Measurements from ENCODE around the gene KLB.

The KLB gene

DNA sequence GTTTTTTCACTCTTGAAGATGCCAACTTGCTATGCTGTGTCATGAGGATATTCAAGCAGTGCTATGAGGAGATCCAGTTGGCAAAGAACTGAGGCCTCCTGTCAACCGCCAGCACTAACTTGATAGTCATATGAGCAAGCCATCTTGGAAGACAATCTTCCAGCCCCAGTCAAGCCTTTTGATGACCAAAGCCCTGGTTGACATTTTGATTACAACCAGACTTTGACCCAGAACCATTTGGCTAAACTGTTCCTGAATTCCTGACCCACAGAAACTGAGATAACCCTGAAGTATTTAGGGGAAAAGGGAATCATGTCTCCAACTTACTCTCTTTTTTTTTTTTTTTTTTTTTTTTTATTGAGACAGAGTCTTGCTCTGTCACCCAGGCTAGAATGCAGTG lies 87.6 kb downstream of the KLB start:
- TF ChIP-seq, protein P1, sequence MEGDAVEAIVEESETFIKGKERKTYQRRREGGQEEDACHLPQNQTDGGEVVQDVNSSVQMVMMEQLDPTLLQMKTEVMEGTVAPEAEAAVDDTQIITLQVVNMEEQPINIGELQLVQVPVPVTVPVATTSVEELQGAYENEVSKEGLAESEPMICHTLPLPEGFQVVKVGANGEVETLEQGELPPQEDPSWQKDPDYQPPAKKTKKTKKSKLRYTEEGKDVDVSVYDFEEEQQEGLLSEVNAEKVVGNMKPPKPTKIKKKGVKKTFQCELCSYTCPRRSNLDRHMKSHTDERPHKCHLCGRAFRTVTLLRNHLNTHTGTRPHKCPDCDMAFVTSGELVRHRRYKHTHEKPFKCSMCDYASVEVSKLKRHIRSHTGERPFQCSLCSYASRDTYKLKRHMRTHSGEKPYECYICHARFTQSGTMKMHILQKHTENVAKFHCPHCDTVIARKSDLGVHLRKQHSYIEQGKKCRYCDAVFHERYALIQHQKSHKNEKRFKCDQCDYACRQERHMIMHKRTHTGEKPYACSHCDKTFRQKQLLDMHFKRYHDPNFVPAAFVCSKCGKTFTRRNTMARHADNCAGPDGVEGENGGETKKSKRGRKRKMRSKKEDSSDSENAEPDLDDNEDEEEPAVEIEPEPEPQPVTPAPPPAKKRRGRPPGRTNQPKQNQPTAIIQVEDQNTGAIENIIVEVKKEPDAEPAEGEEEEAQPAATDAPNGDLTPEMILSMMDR (IDR thresholded peaks at IDR 0.05; ENCODE audit: control insufficient read depth, insufficient read depth, low read depth, low read length, missing control alignments) = no peak
- H3K4me3 ChIP-seq (ENCODE audit: control insufficient read depth, low read depth, low read length) = no peak overlapping the region
- DNase-seq (ENCODE audit: low read depth) = no peak

DNA sequence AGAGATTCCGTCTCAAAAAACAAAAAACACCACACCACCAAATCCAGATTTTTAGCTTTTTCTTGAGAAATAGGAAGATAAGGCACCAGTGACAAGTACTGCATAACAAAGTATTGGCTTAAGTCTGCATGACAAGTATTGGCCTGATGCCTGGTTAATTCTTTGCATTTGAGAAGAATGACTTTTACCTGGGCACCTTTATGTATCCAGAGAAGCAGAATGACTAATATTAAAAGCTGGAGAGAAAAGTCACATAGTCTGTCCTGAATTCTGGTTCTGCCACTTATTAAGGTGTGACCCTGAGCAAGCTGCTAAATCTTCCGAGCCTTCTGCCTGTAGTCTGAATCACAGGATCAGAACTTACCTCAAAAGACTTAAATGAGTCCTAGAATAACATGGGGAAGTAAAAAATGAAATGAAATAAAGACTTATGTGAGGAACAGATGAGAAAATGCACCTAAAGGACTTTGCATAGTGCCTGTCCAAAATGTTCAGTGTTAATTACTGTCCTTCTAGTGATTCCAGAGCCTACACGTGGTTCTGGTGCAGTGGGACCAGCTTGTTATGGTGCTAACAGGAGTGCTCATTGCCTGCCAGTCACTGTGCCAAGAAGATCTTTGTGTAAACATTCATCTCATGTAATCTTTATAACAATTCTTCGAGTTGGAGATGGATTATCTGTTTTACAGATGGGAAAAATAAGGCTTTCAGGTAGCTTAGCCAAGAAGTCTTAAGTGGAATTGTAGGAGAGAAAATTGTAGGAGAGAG lies 88.9 kb downstream of the KLB start:
- no peak overlapping the region for H3K4me3 ChIP-seq (ENCODE audit: control insufficient read depth, low read depth, low read length)
- TF ChIP-seq, protein P1 (IDR thresholded peaks at IDR 0.05; ENCODE audit: control insufficient read depth, insufficient read depth, low read depth, low read length, missing control alignments) = no peak
- no peak for DNase-seq (ENCODE audit: low read depth)

DNA sequence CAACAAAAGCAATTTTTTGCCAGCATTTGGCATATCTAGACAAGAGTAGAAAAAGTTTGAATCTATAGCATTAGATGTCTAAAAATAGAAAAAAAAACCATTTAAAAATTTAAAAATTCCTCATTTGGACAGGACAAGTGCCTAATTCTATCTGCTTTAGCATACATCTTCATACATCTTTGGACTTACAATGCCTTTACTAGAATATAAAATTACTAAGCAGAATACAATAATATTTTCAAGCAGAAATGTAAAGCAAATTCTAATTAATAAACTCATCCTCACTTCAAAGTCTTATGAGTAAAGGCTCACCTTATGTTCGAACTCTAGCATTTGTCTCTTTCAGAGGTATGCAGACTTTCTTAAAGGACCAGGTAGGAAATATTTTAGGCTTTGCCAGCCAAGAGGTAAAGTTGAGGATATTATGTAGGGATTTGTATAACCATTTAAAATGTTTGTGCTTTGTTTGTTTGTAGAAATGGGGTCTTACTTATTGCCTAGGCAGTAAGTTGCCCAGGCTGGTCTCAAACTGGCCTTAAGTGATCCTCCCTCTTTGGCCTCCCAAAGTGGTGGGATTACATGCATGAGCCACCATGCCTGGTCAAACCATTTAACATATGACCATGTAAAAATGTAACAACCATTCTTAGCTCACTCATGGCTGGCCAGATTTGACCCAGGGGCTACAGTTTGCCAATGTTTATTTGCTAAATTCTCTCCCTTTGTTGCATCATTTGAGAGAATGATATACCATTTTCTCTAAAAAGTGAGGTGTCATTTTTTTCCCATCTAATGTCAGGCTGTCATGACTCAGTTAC lies 91.4 kb downstream of the KLB start:
- H3K4me3 ChIP-seq (ENCODE audit: control insufficient read depth, low read depth, low read length) = no peak overlapping the region
- DNase-seq (ENCODE audit: low read depth) = no peak
- TF ChIP-seq, protein P1 (IDR thresholded peaks at IDR 0.05; ENCODE audit: control insufficient read depth, insufficient read depth, low read depth, low read length, missing control alignments) = no peak

DNA sequence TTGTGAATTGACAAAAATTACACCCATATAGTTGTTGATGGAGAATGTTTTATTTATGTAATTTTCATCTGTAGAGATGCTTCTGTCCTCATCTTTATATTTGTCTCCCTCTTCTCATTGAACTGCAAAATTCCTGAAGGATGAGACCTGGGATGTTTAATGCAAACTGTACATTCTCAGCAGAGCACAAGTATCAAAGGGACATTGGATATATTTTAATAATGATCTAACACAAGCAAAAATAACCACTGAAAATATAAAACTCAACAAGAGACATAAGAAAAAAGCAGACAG lies 91.9 kb downstream of the KLB start:
- DNase-seq (ENCODE audit: low read depth) = no peak
- TF ChIP-seq, protein P1 (IDR thresholded peaks at IDR 0.05; ENCODE audit: control insufficient read depth, insufficient read depth, low read depth, low read length, missing control alignments) = no peak
- H3K4me3 ChIP-seq (ENCODE audit: control insufficient read depth, low read depth, low read length) = no peak overlapping the region

All from AG09309 (cell line).